Measurements from ENCODE around the gene MCRIP1. TPM values are rescaled to one million over a fixed set of nuclear protein-coding genes. Genes with fewer than 3 reads are reported as not detected.

The MCRIP1 gene
- total RNA-seq, 1 experiment from 2014 or later: 38.5 TPM

DNA sequence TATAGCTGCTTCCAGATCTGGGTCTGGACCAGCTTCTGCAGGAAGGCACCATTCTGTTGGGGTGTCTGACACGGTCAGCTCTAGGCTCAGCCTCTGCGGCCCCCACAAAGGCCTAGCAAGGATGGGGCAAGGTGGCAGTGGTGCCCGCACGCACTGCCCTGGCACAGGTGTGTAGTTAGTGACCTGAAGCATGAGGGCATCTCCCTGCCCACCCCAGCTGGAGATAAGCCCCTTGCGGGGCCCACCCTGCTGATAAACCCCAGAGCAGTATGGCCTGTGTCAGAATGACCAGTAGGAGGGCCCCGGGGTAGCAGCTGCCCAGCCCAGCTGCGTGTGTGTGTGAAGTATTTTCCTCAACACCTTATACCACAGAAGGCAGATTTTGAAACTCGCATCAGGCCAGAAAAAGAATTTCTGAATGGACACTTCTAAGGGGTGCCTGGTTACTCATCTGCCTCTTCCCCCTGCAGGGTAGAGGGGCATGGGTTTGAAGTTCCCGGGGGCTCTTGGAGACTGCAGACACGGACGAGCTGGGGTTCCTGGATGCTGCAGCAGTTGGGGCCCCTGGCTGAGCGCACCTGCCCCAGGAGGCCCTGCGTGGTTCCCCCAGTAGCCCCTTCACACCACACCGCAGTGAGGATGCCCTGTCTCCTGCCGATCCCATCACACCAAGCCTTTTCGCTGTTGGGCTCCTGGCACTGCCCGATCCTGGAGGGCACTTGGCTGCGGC is 33.5 kb upstream of the MCRIP1 start:
- H3K4me1 Mint-ChIP-seq (ENCODE audit: low read depth, unreplicated experiment): peaks cover 25% of the 10 kb centered on the region
- peak overlapping the region; percentile 90 for H3K27ac Mint-ChIP-seq (ENCODE audit: unreplicated experiment)
- no peaks in the 10 kb centered on the region for H3K9me3 Mint-ChIP-seq (ENCODE audit: low read depth, unreplicated experiment)
- TF ChIP-seq, protein P1, sequence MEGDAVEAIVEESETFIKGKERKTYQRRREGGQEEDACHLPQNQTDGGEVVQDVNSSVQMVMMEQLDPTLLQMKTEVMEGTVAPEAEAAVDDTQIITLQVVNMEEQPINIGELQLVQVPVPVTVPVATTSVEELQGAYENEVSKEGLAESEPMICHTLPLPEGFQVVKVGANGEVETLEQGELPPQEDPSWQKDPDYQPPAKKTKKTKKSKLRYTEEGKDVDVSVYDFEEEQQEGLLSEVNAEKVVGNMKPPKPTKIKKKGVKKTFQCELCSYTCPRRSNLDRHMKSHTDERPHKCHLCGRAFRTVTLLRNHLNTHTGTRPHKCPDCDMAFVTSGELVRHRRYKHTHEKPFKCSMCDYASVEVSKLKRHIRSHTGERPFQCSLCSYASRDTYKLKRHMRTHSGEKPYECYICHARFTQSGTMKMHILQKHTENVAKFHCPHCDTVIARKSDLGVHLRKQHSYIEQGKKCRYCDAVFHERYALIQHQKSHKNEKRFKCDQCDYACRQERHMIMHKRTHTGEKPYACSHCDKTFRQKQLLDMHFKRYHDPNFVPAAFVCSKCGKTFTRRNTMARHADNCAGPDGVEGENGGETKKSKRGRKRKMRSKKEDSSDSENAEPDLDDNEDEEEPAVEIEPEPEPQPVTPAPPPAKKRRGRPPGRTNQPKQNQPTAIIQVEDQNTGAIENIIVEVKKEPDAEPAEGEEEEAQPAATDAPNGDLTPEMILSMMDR (IDR thresholded peaks at IDR 0.05; ENCODE audit: unreplicated experiment): no peak
- H3K36me3 Mint-ChIP-seq (ENCODE audit: insufficient read depth, unreplicated experiment): peaks cover 93% of the 10 kb centered on the region
- H3K27me3 Mint-ChIP-seq (ENCODE audit: unreplicated experiment): no peaks in the 10 kb centered on the region
- no TSS peak for BruUV-seq (replicated peaks)
- DNase-seq: no peak
- peak overlapping the region; percentile 50 for H3K4me3 Mint-ChIP-seq (ENCODE audit: low read depth, unreplicated experiment)
- CTCF ChIA-PET: interaction anchor here (0.6 kb wide), 1 partner anchor 61 kb away, joined by 5 read pairs; the partner anchor contains the start of gene MAFG
- intact Hi-C loops (cut with micrococcal nuclease; ENCODE audit: unreplicated experiment): no loop called here

DNA sequence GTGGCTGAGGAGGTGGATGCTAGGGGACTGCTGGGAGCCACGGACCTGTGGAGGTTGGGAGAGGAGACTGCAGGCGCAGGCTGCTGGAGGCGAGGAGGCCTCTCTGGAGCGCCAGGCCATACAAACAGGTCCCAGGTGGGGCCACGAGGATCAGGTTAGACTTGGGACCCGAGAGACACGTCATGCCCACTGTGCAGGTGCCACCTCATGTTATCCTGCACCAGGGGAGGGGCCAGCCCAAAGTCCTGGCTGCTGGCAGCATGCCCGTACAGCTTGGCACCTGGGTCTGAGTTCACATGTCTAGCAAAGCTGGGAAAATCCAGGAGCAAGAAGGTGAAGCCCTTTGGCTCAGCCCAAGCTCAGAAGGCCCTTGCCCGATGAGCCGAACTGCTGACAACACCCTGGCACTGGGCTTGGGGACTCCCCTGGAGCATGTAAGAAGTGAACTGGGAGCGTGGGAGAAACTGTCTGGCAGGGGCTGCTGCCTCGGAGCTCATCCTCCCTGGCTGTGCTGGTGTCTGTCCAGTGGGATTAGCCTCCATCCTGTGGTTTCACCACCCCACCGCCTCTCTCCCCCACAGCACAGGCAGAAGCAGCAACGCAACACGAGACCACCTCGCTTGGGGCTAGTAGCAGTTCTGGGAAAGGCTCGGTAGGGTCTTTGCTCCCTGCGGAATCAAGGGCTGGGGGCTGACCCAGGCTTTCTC is 32.8 kb upstream of the MCRIP1 start:
- DNase-seq: peak; percentile 89
- peak overlapping the region; percentile 89 for H3K27ac Mint-ChIP-seq (ENCODE audit: unreplicated experiment)
- H3K27me3 Mint-ChIP-seq (ENCODE audit: unreplicated experiment): no peaks in the 10 kb centered on the region
- no peaks in the 10 kb centered on the region for H3K9me3 Mint-ChIP-seq (ENCODE audit: low read depth, unreplicated experiment)
- BruUV-seq (replicated peaks): no TSS peak
- TF ChIP-seq, protein P1 (IDR thresholded peaks at IDR 0.05; ENCODE audit: unreplicated experiment): no peak
- intact Hi-C loops (cut with micrococcal nuclease; ENCODE audit: unreplicated experiment): no loop called here
- peak overlapping the region; percentile 50 for H3K4me3 Mint-ChIP-seq (ENCODE audit: low read depth, unreplicated experiment)
- peaks cover 25% of the 10 kb centered on the region for H3K4me1 Mint-ChIP-seq (ENCODE audit: low read depth, unreplicated experiment)
- peaks cover 93% of the 10 kb centered on the region for H3K36me3 Mint-ChIP-seq (ENCODE audit: insufficient read depth, unreplicated experiment)
- CTCF ChIA-PET: interaction anchor here (1.1 kb wide), 1 partner anchor 157 kb away, joined by 3 read pairs; the partner anchor contains the start of genes CENPX and LRRC45

DNA sequence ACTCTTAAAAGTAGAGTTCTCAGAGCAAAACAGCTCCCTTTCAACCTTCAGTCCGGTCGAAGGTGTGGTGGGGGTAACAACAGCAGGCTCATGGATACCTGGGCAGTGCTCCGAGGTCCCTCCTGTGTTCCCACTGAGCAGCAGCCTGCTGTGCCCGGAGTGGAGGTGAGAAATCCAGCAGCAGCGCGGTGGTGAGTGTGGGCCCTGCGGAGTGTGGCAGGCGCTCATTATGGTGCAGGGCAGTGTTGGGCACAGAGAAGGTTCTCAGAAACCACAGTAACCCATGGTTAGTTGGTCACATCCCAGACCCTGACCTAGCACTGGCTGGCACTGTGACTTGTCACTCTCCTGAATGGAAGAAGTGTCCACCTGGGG is 32.3 kb upstream of the MCRIP1 start:
- no peak for DNase-seq
- intact Hi-C loops (cut with micrococcal nuclease; ENCODE audit: unreplicated experiment): no loop called here
- BruUV-seq (replicated peaks): no TSS peak
- CTCF ChIA-PET: interaction anchor here (1.1 kb wide), 1 partner anchor 158 kb away, joined by 3 read pairs; the partner anchor contains the start of genes CENPX and LRRC45
- peak overlapping the region; percentile 50 for H3K4me3 Mint-ChIP-seq (ENCODE audit: low read depth, unreplicated experiment)
- peak overlapping the region; percentile 89 for H3K27ac Mint-ChIP-seq (ENCODE audit: unreplicated experiment)
- peaks cover 25% of the 10 kb centered on the region for H3K4me1 Mint-ChIP-seq (ENCODE audit: low read depth, unreplicated experiment)
- no peaks in the 10 kb centered on the region for H3K9me3 Mint-ChIP-seq (ENCODE audit: low read depth, unreplicated experiment)
- peaks cover 95% of the 10 kb centered on the region for H3K36me3 Mint-ChIP-seq (ENCODE audit: insufficient read depth, unreplicated experiment)
- no peaks in the 10 kb centered on the region for H3K27me3 Mint-ChIP-seq (ENCODE audit: unreplicated experiment)
- TF ChIP-seq, protein P1 (IDR thresholded peaks at IDR 0.05; ENCODE audit: unreplicated experiment): no peak

DNA sequence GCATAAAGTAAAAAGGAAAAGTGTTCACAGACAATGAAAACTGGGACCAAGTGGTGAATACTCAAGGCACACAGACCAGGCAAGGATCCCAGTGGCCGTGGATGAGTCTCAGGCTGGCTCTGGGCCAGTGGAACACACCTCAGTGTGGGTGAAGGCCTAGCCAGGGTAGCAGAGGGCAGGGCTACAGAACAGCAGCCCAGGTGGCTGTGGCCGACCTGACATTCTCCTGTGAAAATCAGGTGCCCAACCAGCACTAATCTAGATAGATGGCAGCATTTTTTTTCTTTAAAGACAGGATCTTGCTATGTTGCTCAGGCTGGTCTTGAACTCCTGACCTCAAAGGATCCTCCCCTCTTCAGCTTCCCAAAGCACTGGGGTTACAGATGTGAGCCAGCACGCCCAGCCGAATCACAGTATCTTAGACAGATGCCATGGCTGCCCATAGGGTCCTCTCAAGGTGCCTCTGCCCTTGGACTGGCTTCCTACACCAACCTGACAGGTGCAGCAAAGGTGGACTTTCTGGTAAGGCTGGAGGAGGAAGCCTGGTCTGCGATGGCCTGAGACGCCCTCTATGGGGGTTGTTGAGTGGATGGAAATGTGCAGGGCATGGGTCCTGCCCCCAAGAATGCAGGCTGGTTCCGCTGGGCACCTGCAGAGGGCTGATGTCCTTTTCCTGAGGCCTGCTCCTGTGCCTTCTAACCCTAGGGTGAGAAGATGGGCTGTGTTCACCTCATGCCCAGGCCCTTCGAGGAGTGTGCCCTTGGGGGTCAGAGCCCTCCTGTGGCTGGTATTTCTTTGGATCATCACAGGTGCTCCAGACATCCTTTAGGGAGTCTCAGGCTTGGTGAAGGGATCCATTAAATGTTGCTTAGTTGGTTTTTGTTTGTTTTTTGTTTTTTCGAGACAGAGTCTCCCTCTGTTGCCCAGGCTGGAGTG is 31.0 kb upstream of the MCRIP1 start:
- DNase-seq: no peak
- CTCF ChIA-PET: no interaction called here
- intact Hi-C loops (cut with micrococcal nuclease; ENCODE audit: unreplicated experiment): no loop called here
- TF ChIP-seq, protein P1 (IDR thresholded peaks at IDR 0.05; ENCODE audit: unreplicated experiment): no peak
- H3K27ac Mint-ChIP-seq (ENCODE audit: unreplicated experiment): no peak overlapping the region
- no peak overlapping the region for H3K4me3 Mint-ChIP-seq (ENCODE audit: low read depth, unreplicated experiment)
- H3K4me1 Mint-ChIP-seq (ENCODE audit: low read depth, unreplicated experiment): peaks cover 32% of the 10 kb centered on the region
- BruUV-seq (replicated peaks): no TSS peak
- H3K36me3 Mint-ChIP-seq (ENCODE audit: insufficient read depth, unreplicated experiment): peaks cover 95% of the 10 kb centered on the region
- no peaks in the 10 kb centered on the region for H3K27me3 Mint-ChIP-seq (ENCODE audit: unreplicated experiment)
- H3K9me3 Mint-ChIP-seq (ENCODE audit: low read depth, unreplicated experiment): no peaks in the 10 kb centered on the region
